Neural cell (in vitro differentiated cells): ENCODE measurements around the gene PDE8B. TPM values are rescaled to one million over a fixed set of nuclear protein-coding genes. Genes with fewer than 3 reads are reported as not detected.

Source experiments
- H2AFZ ChIP-seq: fragments of 200-600, 300-800 bp; sonication (generic), shearing (Covaris generic); 2 replicates; pipeline ENCODE4 v1.6.0; 2014; ENCODE audit warnings: low read depth, mild to moderate bottlenecking, antibody characterized with exemption, low read length, moderate library complexity
- H3F3A ChIP-seq: fragments of 200-600 bp; shearing (Covaris generic); 2 replicates; pipeline ENCODE4 v1.6.1; 2016; ENCODE audit warnings: mild to moderate bottlenecking, moderate library complexity, mixed read lengths, antibody characterized with exemption, low read length; ENCODE audit not compliant: insufficient read depth, poor library complexity, severe bottlenecking
- H3K27ac ChIP-seq: fragments of 200-600, 300-800 bp; sonication (generic), shearing (Covaris generic); 2 replicates; pipeline ENCODE4 v1.5.1; 2014; ENCODE audit warnings: mild to moderate bottlenecking, low read length, moderate library complexity
- H3K27me3 ChIP-seq: fragments of 300-800, 200-600 bp; sonication (generic), shearing (Covaris generic); 2 replicates; pipeline ENCODE4 v1.6.0; 2014; ENCODE audit warnings: mild to moderate bottlenecking, low read depth, low read length, moderate library complexity; ENCODE audit not compliant: insufficient read depth
- H3K36me3 ChIP-seq: fragments of 300-800, 200-600 bp; sonication (generic), shearing (Covaris generic); 2 replicates; pipeline ENCODE4 v1.5.1; 2014; ENCODE audit warnings: mild to moderate bottlenecking, antibody characterized with exemption, low read length, moderate library complexity; ENCODE audit not compliant: insufficient read depth
- H3K4me2 ChIP-seq: fragments of 300-800, 200-600 bp; sonication (generic), shearing (Covaris generic); 2 replicates; pipeline ENCODE4 v1.6.0; 2014; ENCODE audit warnings: mild to moderate bottlenecking, low read length
- H3K4me3 ChIP-seq: fragments of 300-800, 200-600 bp; sonication (generic), shearing (Covaris generic); 2 replicates; pipeline ENCODE4 v1.5.1; 2014; ENCODE audit warnings: mild to moderate bottlenecking, low read length, moderate library complexity
- H3K79me2 ChIP-seq: fragments of 200-600 bp; shearing (Covaris generic); replicated peaks from 2 replicates; pipeline ENCODE4 v1.6.0; 2014; ENCODE audit warnings: mild to moderate bottlenecking, low read length, moderate library complexity; ENCODE audit not compliant: insufficient read depth
- H3K9ac ChIP-seq: fragments of 300-800, 200-600 bp; sonication (generic), shearing (Covaris generic); 2 replicates; pipeline ENCODE4 v1.6.1; 2016; ENCODE audit warnings: mild to moderate bottlenecking, low read length, mixed read lengths
- H3K9me2 ChIP-seq: fragments of 200-600 bp; shearing (Covaris generic); 2 replicates; pipeline ENCODE4 v1.6.1; 2016; ENCODE audit warnings: mild to moderate bottlenecking, low read length, mixed read lengths; ENCODE audit not compliant: insufficient read depth
- H3K9me3 ChIP-seq: fragments of 200-600, 300-800 bp; sonication (generic), shearing (Covaris generic); 2 replicates; pipeline ENCODE4 v1.6.1; 2016; ENCODE audit warnings: mild to moderate bottlenecking, mixed run types, low read length, moderate library complexity, mixed read lengths
- H4K20me1 ChIP-seq: fragments of 200-600 bp; shearing (Covaris generic); 2 replicates; pipeline ENCODE4 v1.6.1; 2016; ENCODE audit warnings: mild to moderate bottlenecking, mixed run types; ENCODE audit not compliant: insufficient read depth
- EP300 ChIP-seq: fragments of 450-650 bp; conservative IDR thresholded peaks from 2 replicates; pipeline ENCODE4 v1.6.1; 2014; ENCODE audit warnings: antibody characterized with exemption, mild to moderate bottlenecking, moderate library complexity; ENCODE audit not compliant: poor library complexity, severe bottlenecking
- EZH2 ChIP-seq: fragments of 200-600, 300-800 bp; shearing (Covaris generic), sonication (generic); IDR thresholded peaks from 2 replicates; pipeline ENCODE4 v1.6.1; 2014; ENCODE audit warnings: antibody characterized with exemption, low read length, borderline replicate concordance, mild to moderate bottlenecking; ENCODE audit not compliant: insufficient read depth, poor library complexity, severe bottlenecking
- MXI1 ChIP-seq: fragments of 450-650 bp; conservative IDR thresholded peaks from 2 replicates; pipeline ENCODE4 v1.6.1; 2014; ENCODE audit warnings: antibody characterized with exemption, mild to moderate bottlenecking; ENCODE audit not compliant: poor library complexity, severe bottlenecking
- POLR2AphosphoS5 ChIP-seq: IDR thresholded peaks from 2 replicates; pipeline ENCODE4 v1.6.1; 2012
- RAD21 ChIP-seq: fragments of 450-650 bp; conservative IDR thresholded peaks from 2 replicates; pipeline ENCODE4 v1.6.1; 2014; ENCODE audit warnings: antibody characterized with exemption, mild to moderate bottlenecking, moderate library complexity
- SMC3 ChIP-seq: fragments of 450-650 bp; conservative IDR thresholded peaks from 2 replicates; pipeline ENCODE4 v1.6.1; 2014; ENCODE audit warnings: antibody characterized with exemption, mild to moderate bottlenecking, moderate library complexity; ENCODE audit not compliant: poor library complexity
- TAF1 ChIP-seq: IDR thresholded peaks from 2 replicates; pipeline ENCODE4 v1.6.1; 2012; ENCODE audit warnings: low read depth
- polyA plus RNA-seq: library from polyadenylated mRNA; depleted of rRNA; stranded (reverse); fragments of >200 nt; gene quantifications from 2 replicates; pipeline ENCODE4 v1.2.3, GENCODE V29; 2014
- TF ChIP-seq, protein P1 (sequence below): fragments of 450-650 bp; IDR thresholded peaks from 2 replicates; pipeline ENCODE4 v1.5.1; 2014; ENCODE audit warnings: antibody characterized with exemption, mild to moderate bottlenecking, moderate library complexity; ENCODE audit not compliant: poor library complexity, severe bottlenecking
- TF ChIP-seq, protein P2 (sequence below): IDR thresholded peaks from 2 replicates; pipeline ENCODE4 v1.6.1; 2012; ENCODE audit warnings: borderline replicate concordance

PDE8B gene
- polyA plus RNA-seq, 1 donor from 2014 or later = 0.22 TPM

DNA sequence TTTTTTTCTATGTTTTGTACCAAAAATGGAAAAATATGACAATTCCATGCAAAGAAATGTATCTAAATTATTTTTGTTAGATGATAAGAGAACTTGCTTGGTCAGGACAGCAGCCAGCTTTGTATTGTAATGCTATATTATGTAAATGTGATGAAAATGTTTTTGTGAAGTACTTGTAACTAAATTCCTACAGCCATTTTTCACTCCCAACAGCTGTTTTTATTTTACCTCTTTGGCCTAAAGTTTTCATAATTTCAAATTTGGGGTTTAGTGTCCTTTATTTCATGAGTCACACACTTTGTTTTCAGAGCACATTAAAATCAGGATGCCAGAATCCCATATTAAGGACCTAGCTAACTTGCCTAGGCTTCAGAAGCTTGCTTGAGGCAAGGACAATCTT is 217.5 kb downstream of the PDE8B start:
- no peaks in the 10 kb centered on the region for H3K9me2 ChIP-seq
- no peak overlapping the region for H3K27ac ChIP-seq
- H3K27me3 ChIP-seq = no peaks in the 10 kb centered on the region
- H3K9ac ChIP-seq = no peak overlapping the region
- H2AFZ ChIP-seq = no peak overlapping the region
- no peak overlapping the region for H3K4me3 ChIP-seq
- H4K20me1 ChIP-seq = no peaks in the 10 kb centered on the region
- H3K36me3 ChIP-seq = no peaks in the 10 kb centered on the region
- no peaks in the 10 kb centered on the region for H3K79me2 ChIP-seq
- H3F3A ChIP-seq = no peaks in the 10 kb centered on the region
- H3K4me2 ChIP-seq = no peak overlapping the region
- TF ChIP-seq EZH2 (no peak), EP300 (no peak), SMC3 (no peak), POLR2AphosphoS5 (no peak), RAD21 (no peak), MXI1 (no peak)
- TF ChIP-seq, protein P1, sequence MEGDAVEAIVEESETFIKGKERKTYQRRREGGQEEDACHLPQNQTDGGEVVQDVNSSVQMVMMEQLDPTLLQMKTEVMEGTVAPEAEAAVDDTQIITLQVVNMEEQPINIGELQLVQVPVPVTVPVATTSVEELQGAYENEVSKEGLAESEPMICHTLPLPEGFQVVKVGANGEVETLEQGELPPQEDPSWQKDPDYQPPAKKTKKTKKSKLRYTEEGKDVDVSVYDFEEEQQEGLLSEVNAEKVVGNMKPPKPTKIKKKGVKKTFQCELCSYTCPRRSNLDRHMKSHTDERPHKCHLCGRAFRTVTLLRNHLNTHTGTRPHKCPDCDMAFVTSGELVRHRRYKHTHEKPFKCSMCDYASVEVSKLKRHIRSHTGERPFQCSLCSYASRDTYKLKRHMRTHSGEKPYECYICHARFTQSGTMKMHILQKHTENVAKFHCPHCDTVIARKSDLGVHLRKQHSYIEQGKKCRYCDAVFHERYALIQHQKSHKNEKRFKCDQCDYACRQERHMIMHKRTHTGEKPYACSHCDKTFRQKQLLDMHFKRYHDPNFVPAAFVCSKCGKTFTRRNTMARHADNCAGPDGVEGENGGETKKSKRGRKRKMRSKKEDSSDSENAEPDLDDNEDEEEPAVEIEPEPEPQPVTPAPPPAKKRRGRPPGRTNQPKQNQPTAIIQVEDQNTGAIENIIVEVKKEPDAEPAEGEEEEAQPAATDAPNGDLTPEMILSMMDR = no peak
- H3K9me3 ChIP-seq = no peaks in the 10 kb centered on the region

GRCh38 chr5:77428526-77428925 is 218.0 kb downstream of the PDE8B start:
- Histone ChIP-seq H4K20me1 (no peaks in the 10 kb centered on the region), H3K79me2 (no peaks in the 10 kb centered on the region), H3K27me3 (no peaks in the 10 kb centered on the region), H3K9me3 (no peaks in the 10 kb centered on the region), H3F3A (no peaks in the 10 kb centered on the region), H3K4me3 (no peak overlapping the region), H3K9me2 (no peaks in the 10 kb centered on the region), H3K4me2 (no peak overlapping the region), H2AFZ (no peak overlapping the region), H3K9ac (no peak overlapping the region), H3K27ac (no peak overlapping the region), H3K36me3 (no peaks in the 10 kb centered on the region)
- TF ChIP-seq TAF1 = no peak
- no peak for TF ChIP-seq EZH2
- TF ChIP-seq, protein P2, sequence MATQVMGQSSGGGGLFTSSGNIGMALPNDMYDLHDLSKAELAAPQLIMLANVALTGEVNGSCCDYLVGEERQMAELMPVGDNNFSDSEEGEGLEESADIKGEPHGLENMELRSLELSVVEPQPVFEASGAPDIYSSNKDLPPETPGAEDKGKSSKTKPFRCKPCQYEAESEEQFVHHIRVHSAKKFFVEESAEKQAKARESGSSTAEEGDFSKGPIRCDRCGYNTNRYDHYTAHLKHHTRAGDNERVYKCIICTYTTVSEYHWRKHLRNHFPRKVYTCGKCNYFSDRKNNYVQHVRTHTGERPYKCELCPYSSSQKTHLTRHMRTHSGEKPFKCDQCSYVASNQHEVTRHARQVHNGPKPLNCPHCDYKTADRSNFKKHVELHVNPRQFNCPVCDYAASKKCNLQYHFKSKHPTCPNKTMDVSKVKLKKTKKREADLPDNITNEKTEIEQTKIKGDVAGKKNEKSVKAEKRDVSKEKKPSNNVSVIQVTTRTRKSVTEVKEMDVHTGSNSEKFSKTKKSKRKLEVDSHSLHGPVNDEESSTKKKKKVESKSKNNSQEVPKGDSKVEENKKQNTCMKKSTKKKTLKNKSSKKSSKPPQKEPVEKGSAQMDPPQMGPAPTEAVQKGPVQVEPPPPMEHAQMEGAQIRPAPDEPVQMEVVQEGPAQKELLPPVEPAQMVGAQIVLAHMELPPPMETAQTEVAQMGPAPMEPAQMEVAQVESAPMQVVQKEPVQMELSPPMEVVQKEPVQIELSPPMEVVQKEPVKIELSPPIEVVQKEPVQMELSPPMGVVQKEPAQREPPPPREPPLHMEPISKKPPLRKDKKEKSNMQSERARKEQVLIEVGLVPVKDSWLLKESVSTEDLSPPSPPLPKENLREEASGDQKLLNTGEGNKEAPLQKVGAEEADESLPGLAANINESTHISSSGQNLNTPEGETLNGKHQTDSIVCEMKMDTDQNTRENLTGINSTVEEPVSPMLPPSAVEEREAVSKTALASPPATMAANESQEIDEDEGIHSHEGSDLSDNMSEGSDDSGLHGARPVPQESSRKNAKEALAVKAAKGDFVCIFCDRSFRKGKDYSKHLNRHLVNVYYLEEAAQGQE = no peak
- no peak for TF ChIP-seq SMC3
- TF ChIP-seq RAD21 = no peak
- TF ChIP-seq MXI1 = no peak
- TF ChIP-seq EP300 = no peak
- TF ChIP-seq, protein P1 = no peak
- no peak for TF ChIP-seq POLR2AphosphoS5
